Measurements from ENCODE around the gene C11orf16. TPM values are rescaled to one million over a fixed set of nuclear protein-coding genes. Genes with fewer than 3 reads are reported as not detected.

C11orf16 gene
- polyA plus RNA-seq, 1 experiment = not detected

DNA sequence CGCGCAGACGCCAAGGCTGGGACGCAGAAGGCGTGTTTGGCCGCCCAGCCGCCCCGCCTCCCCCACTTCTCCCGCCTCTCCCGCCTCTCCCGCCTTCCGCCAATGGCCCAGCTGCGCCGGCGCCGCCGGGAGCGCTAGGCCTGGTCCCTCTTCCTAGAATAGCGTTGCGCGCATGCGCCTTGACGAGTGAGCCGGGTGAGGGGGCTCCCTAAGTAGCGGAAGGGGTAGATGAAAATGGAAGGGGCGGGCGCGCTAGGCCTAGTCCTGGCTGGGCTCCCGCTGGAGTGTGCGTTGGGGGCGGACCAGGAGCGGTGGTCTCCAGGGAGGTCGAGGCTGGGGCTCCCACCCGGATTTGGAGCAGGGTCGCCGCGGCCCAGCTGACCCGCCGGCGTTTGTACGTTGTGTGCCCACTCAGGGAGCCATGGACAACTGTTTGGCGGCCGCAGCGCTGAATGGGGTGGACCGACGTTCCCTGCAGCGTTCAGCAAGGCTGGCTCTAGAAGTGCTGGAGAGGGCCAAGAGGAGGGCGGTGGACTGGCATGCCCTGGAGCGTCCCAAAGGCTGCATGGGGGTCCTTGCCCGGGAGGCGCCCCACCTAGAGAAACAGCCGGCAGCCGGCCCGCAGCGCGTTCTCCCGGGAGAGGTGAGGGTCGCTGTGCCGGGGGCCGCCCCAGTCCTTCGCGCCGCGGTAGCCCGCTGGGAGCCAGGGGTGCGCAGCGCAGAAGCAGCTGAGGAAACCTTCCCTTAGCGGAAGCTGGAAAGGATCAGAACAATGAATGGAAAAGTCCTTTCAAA, 21.5 kb downstream of the C11orf16 start, which contains the start of gene AKIP1:
Gene AKIP1 (plus strand): TSS at position 161 of the 795 bp plus-strand sequence. CDS start 261 bp downstream, at position 422.
- no peaks in the 10 kb centered on the region; the same call in 1 of the 2 replicates for H3K9me3 ChIP-seq (ENCODE audit: control insufficient read depth, insufficient read depth, low read length)
- ChIA-PET POLR2A (interaction anchor here (0.5 to 2.6 kb wide), 9 partner anchors 40 to 229 kb away, joined by 3 to 15 read pairs (median 3); partner anchors contain the start of genes RPL27A and TRIM66), CTCF (interaction anchor here (1.5 kb wide), 1 partner anchor 227 kb away, joined by 12 read pairs; no protein-coding TSS in a partner anchor)
- H3K4me3 ChIP-seq (ENCODE audit: low read depth, low read length) = peak within 1 kb of the TSS; percentile 89
- peak within 1 kb of the TSS; percentile 83 for H3K27ac ChIP-seq (ENCODE audit: low read depth, low read length)
- no peaks in the 10 kb centered on the region for H3K27me3 ChIP-seq (ENCODE audit: control insufficient read depth, insufficient read depth, low read length)
- TF ChIP-seq, protein P1, sequence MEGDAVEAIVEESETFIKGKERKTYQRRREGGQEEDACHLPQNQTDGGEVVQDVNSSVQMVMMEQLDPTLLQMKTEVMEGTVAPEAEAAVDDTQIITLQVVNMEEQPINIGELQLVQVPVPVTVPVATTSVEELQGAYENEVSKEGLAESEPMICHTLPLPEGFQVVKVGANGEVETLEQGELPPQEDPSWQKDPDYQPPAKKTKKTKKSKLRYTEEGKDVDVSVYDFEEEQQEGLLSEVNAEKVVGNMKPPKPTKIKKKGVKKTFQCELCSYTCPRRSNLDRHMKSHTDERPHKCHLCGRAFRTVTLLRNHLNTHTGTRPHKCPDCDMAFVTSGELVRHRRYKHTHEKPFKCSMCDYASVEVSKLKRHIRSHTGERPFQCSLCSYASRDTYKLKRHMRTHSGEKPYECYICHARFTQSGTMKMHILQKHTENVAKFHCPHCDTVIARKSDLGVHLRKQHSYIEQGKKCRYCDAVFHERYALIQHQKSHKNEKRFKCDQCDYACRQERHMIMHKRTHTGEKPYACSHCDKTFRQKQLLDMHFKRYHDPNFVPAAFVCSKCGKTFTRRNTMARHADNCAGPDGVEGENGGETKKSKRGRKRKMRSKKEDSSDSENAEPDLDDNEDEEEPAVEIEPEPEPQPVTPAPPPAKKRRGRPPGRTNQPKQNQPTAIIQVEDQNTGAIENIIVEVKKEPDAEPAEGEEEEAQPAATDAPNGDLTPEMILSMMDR (IDR thresholded peaks at IDR 0.05; ENCODE audit: low read depth, low read length) = no peak
- peak; percentile 87 for DNase-seq (ENCODE audit: low read depth, low spot score)

DNA sequence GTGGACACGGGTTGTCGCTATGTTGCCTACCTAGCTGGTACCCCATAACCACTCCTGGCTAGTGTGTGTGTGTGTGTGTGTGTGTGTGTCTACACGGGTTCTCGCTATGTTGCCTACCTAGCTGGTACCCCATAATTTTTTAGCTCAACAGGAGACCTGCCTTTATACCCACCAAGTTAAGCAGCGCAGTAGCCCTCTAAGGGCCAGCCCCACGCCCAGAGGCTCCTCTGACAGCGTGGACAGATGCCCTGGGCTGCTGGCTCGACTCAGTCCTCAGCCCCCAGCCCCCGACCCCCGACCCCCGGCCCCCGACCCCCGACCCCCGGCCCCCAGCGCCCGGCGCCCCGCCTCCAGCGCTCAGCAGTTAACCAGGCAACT, 22.1 kb downstream of the C11orf16 start:
- CTCF ChIA-PET = interaction anchor here (0.6 kb wide), 1 partner anchor 83 kb away, joined by 4 read pairs; no protein-coding TSS in a partner anchor
- TF ChIP-seq, protein P1 (IDR thresholded peaks at IDR 0.05; ENCODE audit: low read depth, low read length) = no peak
- POLR2A ChIA-PET = interaction anchor here (0.6 to 2.6 kb wide), 6 partner anchors 41 to 222 kb away, joined by 3 to 15 read pairs (median 3); a partner anchor contains a TSS

DNA sequence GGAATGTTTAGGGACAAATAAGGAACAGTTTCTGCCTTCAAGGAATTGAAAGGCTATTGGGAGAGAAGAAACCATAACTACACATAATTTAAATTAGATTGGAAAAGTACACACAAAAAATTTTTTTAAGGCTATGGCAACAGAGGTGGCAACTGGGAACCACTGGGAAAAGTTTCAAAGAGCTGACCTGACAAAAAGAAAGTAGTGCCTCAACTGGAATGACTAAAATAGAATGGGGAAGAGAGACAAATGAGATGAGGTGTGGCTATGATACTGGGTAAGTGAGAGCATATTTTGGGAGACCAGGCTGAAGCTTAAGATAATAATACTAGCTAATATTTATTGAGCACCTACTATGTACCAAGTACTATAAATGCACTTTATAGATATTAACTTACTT, 24.6 kb downstream of the C11orf16 start:
- ChIA-PET POLR2A (interaction anchor here (1.0 to 1.5 kb wide), 2 partner anchors 38 to 220 kb away, joined by 3 read pairs; no protein-coding TSS in a partner anchor), CTCF (interaction anchor here (0.6 to 2.1 kb wide), 2 partner anchors 220 to 230 kb away, joined by 3 to 5 read pairs; no protein-coding TSS in a partner anchor)
- Histone ChIP-seq H3K4me3 (ENCODE audit: low read depth, low read length) (no peak overlapping the region), H3K27ac (ENCODE audit: low read depth, low read length) (no peak overlapping the region), H3K27me3 (ENCODE audit: control insufficient read depth, insufficient read depth, low read length) (no peaks in the 10 kb centered on the region), H3K9me3 (ENCODE audit: control insufficient read depth, insufficient read depth, low read length) (no peaks in the 10 kb centered on the region; the same call in 1 of the 2 replicates)
- no peak for DNase-seq (ENCODE audit: low read depth, low spot score)
- TF ChIP-seq, protein P1 (IDR thresholded peaks at IDR 0.05; ENCODE audit: low read depth, low read length) = no peak

More for the DNA sequence above, 22.1 kb downstream of the C11orf16 start:
- H3K4me3 ChIP-seq (ENCODE audit: low read depth, low read length) = peak overlapping the region; percentile 66
- no peak overlapping the region for H3K27ac ChIP-seq (ENCODE audit: low read depth, low read length)
- DNase-seq (ENCODE audit: low read depth, low spot score) = no peak
- H3K9me3 ChIP-seq (ENCODE audit: control insufficient read depth, insufficient read depth, low read length) = no peaks in the 10 kb centered on the region; the same call in 1 of the 2 replicates
- H3K27me3 ChIP-seq (ENCODE audit: control insufficient read depth, insufficient read depth, low read length) = no peaks in the 10 kb centered on the region

DNA sequence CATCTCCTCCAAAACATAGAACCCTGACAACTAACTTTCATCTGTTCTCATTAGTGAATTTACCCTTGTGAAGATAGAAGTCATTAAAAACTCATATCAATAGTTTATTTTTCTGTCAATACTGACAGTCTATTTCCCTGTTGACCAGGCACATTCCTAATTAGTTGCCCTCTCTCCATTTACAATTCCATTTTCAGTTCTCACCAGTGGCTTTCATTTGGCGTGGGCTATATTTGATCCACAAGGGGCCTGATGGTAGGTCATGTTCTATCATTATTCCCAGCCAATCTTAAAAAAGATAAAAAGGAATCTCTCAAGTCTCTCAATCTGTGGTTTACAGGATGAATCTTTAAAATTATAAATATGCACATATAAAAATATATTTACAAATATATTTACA, 25.6 kb downstream of the C11orf16 start:
- Histone ChIP-seq H3K27me3 (ENCODE audit: control insufficient read depth, insufficient read depth, low read length) (no peaks in the 10 kb centered on the region), H3K4me3 (ENCODE audit: low read depth, low read length) (no peak overlapping the region), H3K27ac (ENCODE audit: low read depth, low read length) (no peak overlapping the region), H3K9me3 (ENCODE audit: control insufficient read depth, insufficient read depth, low read length) (no peaks in the 10 kb centered on the region; the same call in 1 of the 2 replicates)
- POLR2A ChIA-PET = interaction anchor here (1.0 kb wide), 1 partner anchor 36 kb away, joined by 4 read pairs; no protein-coding TSS in a partner anchor
- TF ChIP-seq, protein P1 (IDR thresholded peaks at IDR 0.05; ENCODE audit: low read depth, low read length) = no peak
- CTCF ChIA-PET = interaction anchor here (2.1 kb wide), 1 partner anchor 231 kb away, joined by 5 read pairs; no protein-coding TSS in a partner anchor
- no peak for DNase-seq (ENCODE audit: low read depth, low spot score)

All from AG04450 (cell line).